GF-D8 (cell line): ENCODE results near the gene HRH2.
"Not testable (repeated sequence)": the region's sequence is repeated elsewhere in the genome, so short reads cannot be mapped to it uniquely, and the experiment has no call there.

Source experiments
- DNase-seq: peaks from one replicate; lab custom pipeline; 2025; lab: John Stamatoyannopoulos, UW

Gene HRH2

GRCh38 chr5:175657593-175658271 lies at the start of gene HRH2:
Gene HRH2, plus strand, starts transcription at chr5:175658071. Its CDS starts 25,163 bp downstream, at chr5:175683234.
- peak; percentile 58 for DNase-seq

GRCh38 chr5:175609526-175609925 lies 48.3 kb upstream of the HRH2 start:
- no peak for DNase-seq

- DNase-seq = no peak
Observed at GRCh38 chr5:175610381-175610780, 47.5 kb upstream of the HRH2 start.

- no peak for DNase-seq
Observed at GRCh38 chr5:175610898-175611297, 47.0 kb upstream of the HRH2 start.

- no peak for DNase-seq
Observed at GRCh38 chr5:175614223-175614815, 43.6 kb upstream of the HRH2 start.

- no peak for DNase-seq
Observed at GRCh38 chr5:175614861-175615260, 43.0 kb upstream of the HRH2 start.

GRCh38 chr5:175616083-175616482 lies 41.8 kb upstream of the HRH2 start:
- no peak for DNase-seq

GRCh38 chr5:175616527-175616926 lies 41.3 kb upstream of the HRH2 start:
- not testable (repeated sequence) for DNase-seq

- no peak for DNase-seq
Observed at GRCh38 chr5:175617447-175617846, 40.4 kb upstream of the HRH2 start.

GRCh38 chr5:175620527-175620926 lies 37.3 kb upstream of the HRH2 start:
- no peak for DNase-seq

- no peak for DNase-seq
Observed at GRCh38 chr5:175621971-175622370, 35.9 kb upstream of the HRH2 start.

- no peak for DNase-seq
Observed at GRCh38 chr5:175623088-175623487, 34.8 kb upstream of the HRH2 start.

GRCh38 chr5:175624316-175624715 lies 33.6 kb upstream of the HRH2 start:
- no peak for DNase-seq

GRCh38 chr5:175627005-175627404 lies 30.9 kb upstream of the HRH2 start:
- DNase-seq = no peak

GRCh38 chr5:175627739-175628138 lies 30.1 kb upstream of the HRH2 start:
- DNase-seq = no peak

GRCh38 chr5:175628668-175629067 lies 29.2 kb upstream of the HRH2 start:
- no peak for DNase-seq

GRCh38 chr5:175629261-175629660 lies 28.6 kb upstream of the HRH2 start:
- DNase-seq = no peak

GRCh38 chr5:175629793-175630192 lies 28.1 kb upstream of the HRH2 start:
- no peak for DNase-seq

GRCh38 chr5:175635854-175636584 lies 21.9 kb upstream of the HRH2 start:
- no peak for DNase-seq

- DNase-seq = peak; percentile 73
Observed at GRCh38 chr5:175638305-175638704, 19.6 kb upstream of the HRH2 start.

GRCh38 chr5:175640106-175640775 lies 17.6 kb upstream of the HRH2 start:
- DNase-seq = no peak

- DNase-seq = no peak
Observed at GRCh38 chr5:175642998-175643397, 14.9 kb upstream of the HRH2 start.

GRCh38 chr5:175646251-175646650 lies 11.6 kb upstream of the HRH2 start:
- no peak for DNase-seq
